Measurements from ENCODE around the gene PLXNC1.
"Not testable (repeated sequence)": the region's sequence is repeated elsewhere in the genome, so short reads cannot be mapped to it uniquely, and the experiment has no call there.

Gene PLXNC1

DNA sequence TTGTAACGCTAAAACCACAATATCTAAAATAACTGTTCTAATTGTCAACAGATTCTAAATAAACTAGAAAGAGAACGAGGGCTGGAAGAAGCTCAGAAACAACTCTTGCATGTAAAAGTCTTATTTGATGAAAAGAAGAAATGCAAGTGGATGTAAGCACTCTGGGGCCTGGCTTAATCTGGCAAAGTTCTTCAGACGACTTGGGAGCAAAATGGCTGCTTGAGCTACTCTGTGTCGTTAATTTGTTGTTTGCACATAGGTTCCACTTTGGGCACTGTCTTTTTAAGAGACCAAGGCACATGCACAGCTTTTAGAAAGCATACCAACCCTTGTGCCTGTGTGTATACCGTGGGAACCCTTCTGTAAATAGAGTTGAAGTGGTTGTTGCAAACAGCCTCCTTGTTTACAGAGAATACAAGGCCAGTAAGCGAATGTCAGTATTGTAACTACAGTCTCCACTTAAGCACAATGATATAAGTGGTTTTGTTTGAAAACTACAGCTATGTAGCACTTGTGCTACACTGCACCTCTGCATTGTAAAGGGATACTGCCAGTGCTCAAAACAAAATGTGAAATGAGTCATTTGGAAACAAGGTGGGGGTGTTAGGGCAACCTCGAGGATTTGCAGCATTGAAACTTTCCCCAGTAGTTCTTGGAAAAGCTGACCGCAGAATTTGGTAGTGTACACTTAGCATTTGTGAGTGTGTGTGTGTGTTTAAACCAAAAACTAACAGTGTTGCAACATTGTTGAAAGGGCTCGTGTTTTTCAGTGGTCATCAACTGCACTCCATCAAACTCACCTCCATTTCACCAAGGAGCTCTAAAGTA is 157.0 kb downstream of the PLXNC1 start:
- no peak for DNase-seq

DNA sequence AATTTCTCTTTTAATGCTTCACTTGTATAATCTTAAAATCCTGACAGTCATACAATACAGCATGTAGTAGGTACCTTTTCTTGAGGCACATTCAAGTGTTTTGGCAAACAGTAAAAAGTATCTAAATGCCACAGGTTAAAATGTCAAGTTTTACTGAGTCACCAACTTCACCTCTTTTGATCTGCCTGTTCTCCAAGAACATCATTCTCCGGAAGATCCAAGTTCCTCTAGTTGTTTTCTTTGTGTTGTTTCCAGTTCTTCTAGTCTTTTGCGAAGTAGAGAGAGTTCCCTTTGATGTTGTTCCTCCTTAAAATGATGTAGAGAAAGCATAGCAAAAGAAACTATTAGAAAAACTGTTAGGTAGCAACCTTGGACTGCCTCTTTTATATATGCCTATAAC is 160.2 kb downstream of the PLXNC1 start:
- no peak for DNase-seq

DNA sequence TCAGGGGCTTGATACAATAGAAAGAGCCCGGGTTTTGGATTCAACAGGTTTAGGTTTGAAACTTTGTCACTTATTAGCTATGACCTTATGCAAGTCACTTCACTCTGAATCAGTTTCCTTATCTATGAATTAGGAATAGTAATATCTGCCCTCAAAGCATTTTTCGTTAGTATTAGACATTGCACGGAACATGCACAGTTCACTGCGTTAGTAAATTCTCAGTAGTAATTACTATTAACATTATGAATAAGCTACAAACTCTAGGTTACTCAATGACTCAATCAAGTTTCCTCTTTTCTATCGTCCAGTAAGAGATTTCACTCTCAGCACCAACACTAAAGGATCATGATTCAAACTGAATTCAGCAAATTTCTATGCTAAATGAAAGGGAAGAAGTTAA is 161.0 kb downstream of the PLXNC1 start:
- no peak for DNase-seq

DNA sequence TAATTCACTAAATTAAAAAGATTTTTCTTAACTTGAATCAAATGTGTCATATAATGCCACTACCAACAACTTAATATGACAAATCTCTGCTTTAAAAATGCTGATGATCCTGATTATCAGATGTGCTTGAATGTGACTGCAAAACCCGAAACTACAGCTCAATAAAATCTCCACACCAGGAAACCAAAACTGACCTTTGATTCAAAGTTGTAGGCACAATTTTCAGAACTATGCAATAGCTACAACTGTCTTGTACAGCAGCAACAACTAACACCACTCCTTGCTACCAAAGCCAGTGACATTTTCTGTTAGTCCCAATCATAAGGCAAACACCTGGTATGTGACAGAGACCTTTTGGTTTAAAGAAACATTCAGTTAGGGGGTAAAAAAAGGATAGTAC is 164.0 kb downstream of the PLXNC1 start:
- DNase-seq = no peak

DNA sequence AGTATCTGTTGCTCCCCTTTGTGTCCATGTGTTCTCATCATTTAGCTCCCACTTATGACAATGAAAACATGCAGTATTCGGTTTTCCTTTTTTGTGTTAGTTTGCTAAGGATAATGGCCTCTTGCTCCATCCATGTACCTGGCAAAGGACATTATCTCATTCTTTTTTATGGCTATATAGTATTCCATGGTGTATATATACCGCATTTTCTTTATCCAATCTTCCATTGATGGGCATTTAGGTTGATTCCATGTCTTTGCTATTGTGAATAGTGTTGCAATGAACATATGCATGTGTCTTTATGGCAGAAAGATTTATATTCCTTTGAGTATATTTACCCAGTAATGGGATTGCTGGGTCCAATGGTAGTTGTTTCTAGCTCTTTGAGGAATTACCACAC is 168.2 kb downstream of the PLXNC1 start:
- DNase-seq = not testable (repeated sequence)

DNA sequence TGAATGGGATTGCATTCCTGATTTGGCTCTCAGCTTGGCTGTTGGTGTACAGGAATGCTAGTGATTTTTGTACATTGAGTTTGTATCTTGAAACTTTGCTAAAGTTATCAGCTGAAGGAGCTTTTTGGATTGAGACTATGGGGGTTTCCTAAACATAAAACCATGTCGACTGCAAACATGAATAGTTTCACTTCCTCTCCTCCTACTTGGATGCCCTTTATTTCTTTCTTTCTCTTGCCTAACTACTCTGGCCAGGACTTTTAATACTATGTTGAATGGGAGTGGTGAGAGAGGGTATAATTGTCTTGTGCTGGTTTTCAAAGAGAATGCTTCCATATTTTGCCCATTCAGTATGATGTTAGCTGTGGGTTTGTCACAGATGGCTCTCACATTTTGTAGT is 169.8 kb downstream of the PLXNC1 start:
- DNase-seq = no peak

DNA sequence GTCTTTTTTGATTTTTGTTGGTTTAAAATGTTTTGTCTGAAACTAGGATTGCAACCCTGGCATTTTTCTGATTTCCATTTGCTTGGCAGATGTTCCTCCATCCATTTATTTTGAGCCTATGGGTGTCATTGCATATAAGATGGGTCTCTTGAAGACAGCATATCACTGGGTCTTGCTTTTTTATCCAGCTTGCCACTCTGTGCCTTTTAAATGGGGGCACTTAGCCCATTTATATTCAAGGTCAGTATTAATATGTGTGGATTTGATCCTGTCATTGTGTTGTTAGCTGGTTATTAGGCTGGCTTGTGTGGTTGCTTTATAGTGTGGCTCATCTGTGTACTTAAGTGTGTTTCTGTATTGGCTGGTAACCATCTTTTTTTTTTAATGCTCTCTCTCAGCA is 171.7 kb downstream of the PLXNC1 start:
- no peak for DNase-seq

DNA sequence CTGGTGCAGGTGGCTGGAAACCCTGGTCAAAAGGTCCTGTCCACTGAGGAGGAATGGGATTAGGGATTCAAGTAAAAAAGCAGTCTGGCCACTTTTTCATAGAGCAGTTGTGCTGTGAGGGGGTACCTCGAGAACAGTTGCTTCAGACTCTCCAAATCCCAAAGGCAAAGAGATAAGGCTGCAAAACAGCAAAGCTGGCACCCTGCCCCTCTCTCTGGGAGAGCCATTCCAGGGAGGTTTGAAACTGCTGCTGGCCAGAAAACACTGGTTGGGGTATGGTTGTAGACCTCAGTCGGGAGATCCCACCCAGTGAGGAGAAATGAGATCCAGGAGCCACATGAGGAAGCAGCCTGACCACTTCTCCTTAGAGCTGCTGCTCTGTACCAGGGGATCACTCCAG is 174.0 kb downstream of the PLXNC1 start:
- no peak for DNase-seq

DNA sequence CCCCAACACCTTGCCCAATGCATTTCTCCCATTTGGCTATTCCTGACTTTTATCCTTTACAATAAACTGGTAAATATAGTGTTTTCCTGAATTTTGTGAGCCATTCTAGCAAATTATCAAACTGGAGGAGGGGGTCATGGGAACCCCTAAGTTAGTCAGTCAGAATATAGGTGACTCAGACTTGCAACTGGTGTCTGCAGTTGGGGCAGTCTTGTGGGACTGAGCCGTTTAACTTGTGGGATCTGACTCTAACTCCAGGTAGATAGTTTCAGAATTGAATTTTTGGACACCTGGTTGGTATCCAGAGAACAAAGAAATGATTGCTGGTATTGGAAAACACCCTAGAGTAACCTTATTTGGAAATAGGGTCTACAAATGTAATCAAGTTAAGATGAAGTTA is 177.9 kb downstream of the PLXNC1 start:
- DNase-seq = no peak

DNA sequence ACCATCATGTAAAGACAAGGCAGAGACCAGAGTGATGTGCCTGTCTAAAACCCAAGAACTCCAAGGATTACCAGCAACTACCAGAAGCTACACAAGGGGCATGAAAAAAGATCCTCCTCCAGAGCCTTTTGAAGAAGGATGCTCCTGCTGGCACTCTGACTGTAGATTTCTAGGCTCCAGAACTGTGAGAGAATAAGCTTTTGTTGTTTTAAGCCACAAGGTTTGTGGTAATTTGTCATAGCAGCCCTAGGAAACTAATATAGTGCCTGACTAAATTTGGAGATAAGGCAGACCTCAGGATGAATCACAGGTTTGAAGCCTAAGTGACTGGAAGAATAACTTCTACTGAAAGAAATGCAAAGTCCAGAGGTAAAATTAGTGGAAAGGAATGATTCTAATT is 178.3 kb downstream of the PLXNC1 start:
- no peak for DNase-seq

DNA sequence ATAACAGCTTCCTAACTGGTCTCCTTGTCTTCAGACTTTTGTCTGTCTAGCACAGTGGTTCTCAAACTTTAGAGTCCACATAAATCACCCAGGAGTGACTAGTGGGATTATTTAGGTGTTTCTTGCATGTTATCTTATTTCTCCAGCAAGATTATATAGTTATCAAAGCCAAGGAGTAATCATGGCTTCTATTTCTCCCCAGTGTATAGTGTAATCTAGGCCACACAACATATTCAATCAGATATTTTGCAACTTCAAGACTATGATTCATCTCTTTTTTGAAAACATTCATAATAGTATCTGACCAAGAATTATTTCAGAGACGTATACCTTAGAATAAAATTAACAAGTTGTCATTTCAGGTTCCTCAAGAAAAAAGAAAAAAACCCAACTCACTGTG is 179.4 kb downstream of the PLXNC1 start:
- DNase-seq = no peak

DNA sequence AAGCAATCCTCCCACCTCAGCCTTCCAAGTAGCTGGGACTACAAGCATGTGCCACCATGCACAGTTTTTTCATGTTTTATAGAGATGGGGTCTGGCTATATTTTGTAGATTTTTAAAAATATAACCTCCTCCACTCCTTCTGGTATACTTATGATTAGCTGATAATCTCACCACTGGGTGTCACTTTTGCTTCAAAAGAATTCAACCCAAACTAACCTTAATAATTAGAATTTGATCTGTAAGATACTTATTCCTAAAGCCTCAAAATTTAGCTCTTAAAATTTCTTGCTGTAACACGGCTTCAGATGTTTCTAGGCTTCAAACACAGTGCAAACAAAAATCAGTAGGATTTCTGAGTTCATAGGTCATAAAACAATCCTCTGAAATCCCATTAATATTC is 181.0 kb downstream of the PLXNC1 start:
- DNase-seq = no peak

DNA sequence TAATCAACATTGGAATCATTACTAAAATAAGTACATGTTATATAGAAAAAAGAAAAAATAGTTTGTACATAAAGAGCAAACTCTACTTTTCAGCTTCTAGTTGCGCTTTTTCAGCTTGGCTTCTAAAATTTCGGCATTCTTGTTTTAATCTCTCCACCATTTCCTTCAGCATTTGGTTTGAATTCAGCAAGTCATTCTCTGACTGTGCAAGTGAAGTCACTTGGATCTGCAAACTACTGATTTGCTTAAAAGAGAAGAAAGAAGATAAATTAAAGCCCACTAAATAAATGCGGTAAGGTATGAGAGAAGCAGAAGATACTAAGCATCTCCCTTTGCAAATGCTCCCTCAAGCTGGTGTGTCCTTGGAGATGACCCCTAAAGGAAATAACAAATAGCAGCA is 185.0 kb downstream of the PLXNC1 start:
- DNase-seq = no peak

DNA sequence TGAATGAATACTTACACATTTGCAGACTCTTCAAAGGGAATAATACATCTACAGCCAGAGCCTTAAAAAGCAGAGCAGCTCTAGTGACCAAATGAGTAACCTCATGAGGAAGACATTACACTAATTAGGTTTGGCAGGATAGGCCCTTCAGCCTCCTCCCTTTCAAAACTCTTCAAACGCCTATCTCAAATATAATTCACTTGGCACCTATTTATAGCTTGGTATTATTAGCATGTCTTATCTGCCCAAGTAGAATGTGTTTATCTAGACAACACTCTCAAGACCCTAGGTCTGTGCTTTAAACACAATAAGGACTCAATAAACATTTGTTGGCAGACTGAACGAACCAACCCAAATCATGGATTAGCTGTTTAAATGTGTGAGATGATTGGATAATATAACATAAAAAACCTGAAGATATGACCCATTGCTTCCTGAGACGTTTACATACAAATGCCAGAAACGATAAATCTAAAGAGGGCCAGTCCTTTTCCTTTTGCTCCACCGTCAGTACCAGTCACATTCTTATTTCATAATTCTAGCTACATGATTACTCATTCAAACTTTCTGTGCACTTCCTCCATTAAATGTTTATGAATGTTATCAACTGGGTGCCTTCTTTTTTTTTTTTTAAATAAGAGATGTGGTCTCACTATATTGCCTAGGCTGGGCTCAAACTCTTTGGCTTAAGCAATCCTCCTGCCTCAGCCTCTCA is 188.0 kb downstream of the PLXNC1 start:
- DNase-seq = no peak

DNA sequence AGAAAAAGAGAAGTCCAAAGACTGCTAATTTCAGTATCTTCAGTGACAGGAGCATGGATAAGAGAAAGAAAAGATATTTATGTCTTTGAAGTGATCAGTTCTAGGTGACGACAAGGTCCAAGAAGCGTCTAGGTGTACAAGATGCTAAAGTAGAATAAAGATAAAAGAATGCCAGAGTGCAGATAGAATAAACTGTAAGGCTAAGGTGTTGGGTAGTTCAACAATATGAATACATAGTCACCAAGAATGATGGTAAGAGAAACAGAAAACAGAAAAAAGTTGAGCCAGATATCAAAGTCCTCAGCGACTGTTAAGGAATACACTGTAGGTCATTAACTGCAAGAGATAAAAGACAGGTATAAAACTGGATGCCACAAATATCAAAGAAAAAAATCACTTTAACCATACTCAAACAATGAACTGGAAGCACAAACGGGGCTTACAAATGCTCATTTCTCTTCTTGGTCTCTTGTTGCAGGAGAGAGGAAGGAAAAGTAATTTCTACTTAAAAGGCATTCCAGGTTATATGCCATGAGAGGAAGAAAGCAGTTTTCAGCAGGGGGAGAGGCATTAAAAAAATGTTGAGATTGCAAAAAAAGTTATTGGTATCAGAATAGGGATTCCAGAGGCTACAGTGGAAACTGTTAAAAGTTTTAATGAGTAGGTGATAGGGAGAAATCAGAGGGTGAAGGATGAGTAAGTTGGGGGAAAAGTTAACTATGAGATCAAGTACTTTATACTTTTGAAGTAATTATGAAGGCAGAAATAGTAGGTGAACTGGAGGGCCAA is 189.8 kb downstream of the PLXNC1 start:
- DNase-seq = no peak

DNA sequence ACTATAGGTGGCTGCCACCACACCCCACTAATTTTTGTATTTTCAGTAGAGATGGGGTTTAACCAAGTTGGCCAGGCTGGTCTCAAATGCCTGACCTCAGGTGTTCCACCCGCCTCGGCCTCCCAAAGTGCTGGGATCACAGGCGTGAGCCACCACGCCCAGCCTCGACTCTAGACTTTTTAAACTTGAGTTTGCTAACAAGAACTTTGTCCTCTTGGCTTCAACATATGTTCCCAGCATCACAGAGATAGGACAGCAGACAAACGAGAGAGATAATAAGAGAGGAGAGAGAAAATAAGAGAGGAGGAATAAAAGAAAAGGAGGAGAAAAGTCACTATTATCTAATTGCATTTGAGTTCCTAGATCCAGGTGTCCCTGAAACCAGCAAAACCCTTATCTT is 192.2 kb downstream of the PLXNC1 start:
- DNase-seq = no peak

DNA sequence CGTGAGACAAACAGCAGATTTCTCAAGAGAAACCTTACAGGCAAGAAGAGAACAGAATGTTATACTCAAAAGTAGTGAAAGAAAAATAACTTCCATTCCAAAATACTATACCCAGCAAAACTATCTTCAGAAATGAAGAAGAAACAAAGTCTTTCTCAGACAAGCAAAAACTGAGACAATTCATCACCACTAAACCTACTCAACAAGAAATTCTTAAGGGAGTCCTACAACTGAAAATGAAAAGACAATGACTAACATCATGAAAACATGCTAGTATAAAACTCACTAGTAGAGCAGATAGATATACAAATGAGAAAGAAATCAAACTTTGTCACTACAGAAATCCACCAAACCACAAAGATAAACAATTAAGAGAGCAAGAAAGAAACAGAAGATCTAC is 204.8 kb downstream of the PLXNC1 start:
- DNase-seq = no peak
